K562 (cell line): Measurements from ENCODE around the gene ARHGAP42. TPM values are rescaled to one million over a fixed set of nuclear protein-coding genes. Genes with fewer than 3 reads are reported as not detected.
"Not testable (repeated sequence)": the region's sequence is repeated elsewhere in the genome, so short reads cannot be mapped to it uniquely, and the experiment has no call there.

Experiments
- ATAC-seq: fragments of 200-7000 bp; cut with Tn5 transposase; 3 replicates; pipeline ENCODE4 v1.9.1; 2020; ENCODE audit warnings: moderate library complexity
- BruUV-seq: library from RNA; stranded (reverse); fragments of 400-500 nt; replicated peaks from 2 replicates; lab custom pipeline; 2021; lab: Mats Ljungman, UMichigan
- CTCF ChIA-PET: fragments of 300-600 bp; formaldehyde crosslinking; extraction: SDS; loops from one replicate; lab custom pipeline; 2021; ENCODE audit warnings: low intra/inter-chr PET ratio; lab: Yijun Ruan, JAX
- POLR2A ChIA-PET: fragments of 300-600, 350-650 bp; sonication (Branson Sonifier 250); formaldehyde crosslinking; extraction: SDS; loops from one replicate; lab custom pipeline; 2021; ENCODE audit warnings: antibody characterized with exemption, inconsistent platforms; lab: Yijun Ruan, JAX
- DNase-seq, 4 experiments: peaks; one replicate each; pipeline versions ENCODE4 v3.0.0 to v3.0.0-alpha.2; 2011 to 2018; ENCODE audit warnings: low spot score in 3 of 4, mixed read lengths in 3 of 4; ENCODE audit errors: extremely low read depth in 1 of 4
- FAIRE-seq: peaks from 2 replicates; lab custom pipeline; 2011; peaks lifted over from hg19 to GRCh38; lab: Jason Lieb, UNC
- H2AFZ ChIP-seq: 2 replicates; pipeline ENCODE4 v1.6.0; 2011; ENCODE audit warnings: low read depth, low read length, control low read depth, inconsistent platforms
- H3K27ac ChIP-seq: fragments of 200-600 bp; 3 replicates; pipeline ENCODE4 v1.8.0; 2011; ENCODE audit warnings: low read depth, mild to moderate bottlenecking, control low read depth, inconsistent platforms, low read length, moderate library complexity, mixed read lengths; ENCODE audit errors: extremely low read depth
- H3K27me3 ChIP-seq, 2 experiments: fragments of 300-600 bp in 1 of 2; 2 replicates in 1 of 2; 3 replicates in 1 of 2; pipeline versions ENCODE4 v1.6.0 to v1.8.0; 2011; ENCODE audit warnings: inconsistent platforms in 2 of 2, low read length in 2 of 2, mild to moderate bottlenecking in 1 of 2, mixed read lengths in 1 of 2, moderate library complexity in 1 of 2; ENCODE audit not compliant: control insufficient read depth in 2 of 2, insufficient read depth in 2 of 2
- H3K36me3 ChIP-seq: fragments of 300-600 bp; 3 replicates; pipeline ENCODE4 v1.8.0; 2011; ENCODE audit warnings: mild to moderate bottlenecking, low read length, inconsistent platforms; ENCODE audit not compliant: control insufficient read depth, insufficient read depth
- H3K4me1 ChIP-seq, 2 experiments: fragments of 200-600 bp in 1 of 2; replicated peaks in 1 of 2; 2 replicates in 1 of 2; 3 replicates in 1 of 2; pipeline versions ENCODE4 v1.5.1 to v1.8.0; 2011; ENCODE audit warnings: inconsistent platforms in 2 of 2, low read length in 2 of 2, mild to moderate bottlenecking in 1 of 2, mixed read lengths in 1 of 2, moderate library complexity in 1 of 2; ENCODE audit not compliant: control insufficient read depth in 2 of 2, insufficient read depth in 2 of 2
- H3K4me2 ChIP-seq: 2 replicates; pipeline ENCODE4 v1.6.1; 2011; ENCODE audit warnings: low read length, control low read depth, inconsistent platforms, mixed read lengths; ENCODE audit not compliant: insufficient read depth
- H3K4me3 ChIP-seq: fragments of 200-600 bp; sonication (generic), shearing (Covaris generic); 2 replicates; pipeline ENCODE4 v1.5.1; 2016; ENCODE audit warnings: control low read depth, inconsistent platforms
- H3K79me2 ChIP-seq: fragments of 200-600 bp; 3 replicates; pipeline ENCODE4 v1.8.0; 2011; ENCODE audit warnings: low read length, inconsistent platforms; ENCODE audit not compliant: control insufficient read depth, insufficient read depth
- H3K9ac ChIP-seq, 2 experiments: 2 replicates each; pipeline versions ENCODE4 v1.6.0 to v1.6.1; 2011; ENCODE audit warnings: low read depth in 2 of 2, low read length in 2 of 2, control low read depth in 1 of 2, inconsistent platforms in 1 of 2, mild to moderate bottlenecking in 1 of 2, mixed read lengths in 1 of 2; ENCODE audit not compliant: insufficient read depth in 1 of 2
- H3K9me1 ChIP-seq: one replicate; pipeline ENCODE4 v1.6.0; 2011; ENCODE audit warnings: inconsistent platforms, mild to moderate bottlenecking, low read length, moderate library complexity; ENCODE audit not compliant: control insufficient read depth, insufficient read depth
- H3K9me3 ChIP-seq: replicated peaks from 2 replicates; pipeline ENCODE4 v1.5.1; 2011; ENCODE audit warnings: low read depth, low read length, inconsistent platforms; ENCODE audit not compliant: control insufficient read depth, insufficient read depth
- H4K20me1 ChIP-seq: replicated peaks from 2 replicates; pipeline ENCODE4 v1.6.1; 2011; ENCODE audit warnings: low read length, inconsistent platforms, mixed read lengths; ENCODE audit not compliant: control insufficient read depth, insufficient read depth
- whole genome bisulfite sequencing: fragments of 100-300 bp; shearing (Covaris generic); methylation state at CpG from one replicate; pipeline ENCODE4 v1.1.6; 2016; ENCODE audit warnings: low coverage, mixed read lengths; ENCODE audit not compliant: insufficient coverage; ENCODE audit errors: missing lambda C conversion rate; 5-methylcytosine and 5-hydroxymethylcytosine counted together
- in situ Hi-C: fragments of 300-500 bp; cut with MboI; formaldehyde crosslinking; loops from 4 replicates; pipeline ENCODE4 v1.15.0; 2018; ENCODE audit warnings: inconsistent platforms, mixed read lengths
- intact Hi-C: fragments of 100-400 bp; cut with micrococcal nuclease; formaldehyde crosslinking; loops from 2 replicates; pipeline ENCODE4 v1.14.2; 2022
- polyA plus RNA-seq, 8 experiments: library from polyadenylated mRNA; depleted of rRNA in 4 of 8; stranded (reverse) in 5 of 8; unstranded in 3 of 8; fragments of >200 nt; fragmentation: Nextera tagmentation in 2 of 8; fragmentation: Illumina TruSeq in 1 of 8; extraction: Ambion mirVana in 2 of 8; extraction: Trizol in 1 of 8; gene quantifications; 2 replicates each; pipeline versions ENCODE4 v1.2.1 to v1.2.3, GENCODE V29; 2011 to 2014; ENCODE audit warnings: inconsistent platforms in 1 of 8, missing spikeins in 1 of 8
- total RNA-seq, 7 experiments: library from RNA; depleted of rRNA in 6 of 7; stranded (reverse); fragments of >200 nt in 6 of 7; fragmentation: Illumina TruSeq in 2 of 7; extraction: Trizol in 2 of 7; gene quantifications; 2 replicates each; pipeline versions ENCODE4 v1.2.1 to v1.2.3, GENCODE V29; 2011 to 2021; ENCODE audit warnings: low replicate concordance in 1 of 7

The ARHGAP42 gene
- total and polyA plus RNA-seq, 9 of the 15 experiments (the other 6 are each of a cell fraction or from before 2014, with no cell fraction given), result 0.95 to 6.1 (median 2.4) TPM

- in situ Hi-C loops, H4K20me1 ChIP-seq, H3K4me3 ChIP-seq, H3K4me1 ChIP-seq, CTCF ChIA-PET, FAIRE-seq, H3K9ac ChIP-seq, H3K9me3 ChIP-seq, H2AFZ ChIP-seq, H3K79me2 ChIP-seq, H3K36me3 ChIP-seq, DNase-seq, BruUV-seq, H3K4me2 ChIP-seq, POLR2A ChIA-PET, H3K27ac ChIP-seq, ATAC-seq, H3K9me1 ChIP-seq, intact Hi-C loops, H3K27me3 ChIP-seq: not testable (repeated sequence)
- no CpG with 5 or more reads among the region's 1 CpG for WGBS
Observed at GRCh38 chr11:100895976-100896375, 208.9 kb downstream of the ARHGAP42 start.

- H3K4me2 ChIP-seq, H3K36me3 ChIP-seq, BruUV-seq, FAIRE-seq, H3K9me1 ChIP-seq, DNase-seq, H4K20me1 ChIP-seq, H3K4me3 ChIP-seq, H3K79me2 ChIP-seq, POLR2A ChIA-PET, H3K9me3 ChIP-seq, H3K9ac ChIP-seq, H2AFZ ChIP-seq, CTCF ChIA-PET, H3K27ac ChIP-seq, H3K27me3 ChIP-seq, ATAC-seq, in situ Hi-C loops, H3K4me1 ChIP-seq, intact Hi-C loops: not testable (repeated sequence)
- WGBS, result 23% methylated on average over 5 of the region's 5 CpGs
Observed at GRCh38 chr11:100901471-100901870, 214.4 kb downstream of the ARHGAP42 start.
